ENCODE data around the gene SALL1. TPM values are rescaled to one million over a fixed set of nuclear protein-coding genes. Genes with fewer than 3 reads are reported as not detected.

The SALL1 gene
- total and polyA plus RNA-seq, 2 of the 4 experiments (the other 2 are of a cell fraction) = 0.90 to 5.2 TPM

- Histone ChIP-seq H2AFZ (replicated peaks; ENCODE audit: low read length, poor library complexity) (no peak overlapping the region), H4K91ac (ENCODE audit: insufficient read depth, low read depth, low read length) (no peak overlapping the region), H2BK20ac (ENCODE audit: low read depth, low read length) (no peak overlapping the region), H4K20me1 (ENCODE audit: insufficient read depth, low read length) (no peaks in the 10 kb centered on the region), H2BK5ac (ENCODE audit: low read depth, low read length, poor library complexity, severe bottlenecking) (no peak overlapping the region), H3K27me3 (ENCODE audit: control insufficient read depth, insufficient read depth, low read length) (peaks cover 38% of the 10 kb centered on the region), H3K9me1 (ENCODE audit: insufficient read depth, low read length) (no peaks in the 10 kb centered on the region), H3K79me1 (ENCODE audit: low read depth in 1 of 2, low read length in 2 of 2) (no peaks in the 10 kb centered on the region), H3K27ac (ENCODE audit: insufficient read depth, low read length) (no peak overlapping the region), H2BK15ac (ENCODE audit: low read depth, low read length) (no peak overlapping the region), H3K4me1 (ENCODE audit: control insufficient read depth, insufficient read depth, low read length) (no peaks in the 10 kb centered on the region), H3K36me3 (ENCODE audit: control insufficient read depth, insufficient read depth, low read length) (no peaks in the 10 kb centered on the region), H3K9ac (ENCODE audit: low read depth, low read length) (no peak overlapping the region), H3K9me3 (ENCODE audit: control insufficient read depth, insufficient read depth, low read length) (0 out of 2 replicates have a peak, but pooled peaks cover 2% of the 10 kb centered on the region), H2AK5ac (ENCODE audit: low read depth, low read length) (no peak overlapping the region), H3K18ac (ENCODE audit: low read depth, low read length) (no peak overlapping the region), H3K14ac (replicated peaks; ENCODE audit: low read depth, low read length) (no peak overlapping the region), H4K5ac (ENCODE audit: low read depth, low read length) (no peak overlapping the region), H3K4me3 (ENCODE audit: insufficient read depth, low read depth, low read length) (no peak overlapping the region), H3K4ac (ENCODE audit: low read depth, low read length) (no peak overlapping the region), H3K23ac (ENCODE audit: low read depth, low read length) (no peak overlapping the region), H2AK9ac (replicated peaks; ENCODE audit: low read depth, low read length, poor library complexity) (no peak overlapping the region), H2BK120ac (ENCODE audit: low read depth, low read length) (no peak overlapping the region), H4K8ac (ENCODE audit: low read depth in 2 of 2, low read length in 2 of 2) (no peak overlapping the region), H3K4me2 (ENCODE audit: low read depth, low read length) (no peak overlapping the region), H3K56ac (ENCODE audit: extremely low read depth, insufficient read depth, low read length) (no peak overlapping the region)
- no peak for TF ChIP-seq FOS (IDR thresholded peaks at IDR 0.05; ENCODE audit: low read depth, low read length)
- TF ChIP-seq, protein P1, sequence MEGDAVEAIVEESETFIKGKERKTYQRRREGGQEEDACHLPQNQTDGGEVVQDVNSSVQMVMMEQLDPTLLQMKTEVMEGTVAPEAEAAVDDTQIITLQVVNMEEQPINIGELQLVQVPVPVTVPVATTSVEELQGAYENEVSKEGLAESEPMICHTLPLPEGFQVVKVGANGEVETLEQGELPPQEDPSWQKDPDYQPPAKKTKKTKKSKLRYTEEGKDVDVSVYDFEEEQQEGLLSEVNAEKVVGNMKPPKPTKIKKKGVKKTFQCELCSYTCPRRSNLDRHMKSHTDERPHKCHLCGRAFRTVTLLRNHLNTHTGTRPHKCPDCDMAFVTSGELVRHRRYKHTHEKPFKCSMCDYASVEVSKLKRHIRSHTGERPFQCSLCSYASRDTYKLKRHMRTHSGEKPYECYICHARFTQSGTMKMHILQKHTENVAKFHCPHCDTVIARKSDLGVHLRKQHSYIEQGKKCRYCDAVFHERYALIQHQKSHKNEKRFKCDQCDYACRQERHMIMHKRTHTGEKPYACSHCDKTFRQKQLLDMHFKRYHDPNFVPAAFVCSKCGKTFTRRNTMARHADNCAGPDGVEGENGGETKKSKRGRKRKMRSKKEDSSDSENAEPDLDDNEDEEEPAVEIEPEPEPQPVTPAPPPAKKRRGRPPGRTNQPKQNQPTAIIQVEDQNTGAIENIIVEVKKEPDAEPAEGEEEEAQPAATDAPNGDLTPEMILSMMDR (conservative IDR thresholded peaks at IDR 0.05; ENCODE audit: low read depth, low read length) = no peak
- no peak for TF ChIP-seq POLR2A (IDR thresholded peaks at IDR 0.05; ENCODE audit: low read depth, low read length)
- TF ChIP-seq ELK1 (IDR thresholded peaks at IDR 0.05; ENCODE audit: borderline replicate concordance, low read depth, low read length) = no peak
- no peak for TF ChIP-seq BHLHE40 (IDR thresholded peaks at IDR 0.05; ENCODE audit: low read depth, low read length)
- TF ChIP-seq RAD21 (IDR thresholded peaks at IDR 0.05; ENCODE audit: low read length) = no peak
- TF ChIP-seq CHD1 (IDR thresholded peaks at IDR 0.05; ENCODE audit: low read depth, low read length) = no peak
- TF ChIP-seq, protein P2, sequence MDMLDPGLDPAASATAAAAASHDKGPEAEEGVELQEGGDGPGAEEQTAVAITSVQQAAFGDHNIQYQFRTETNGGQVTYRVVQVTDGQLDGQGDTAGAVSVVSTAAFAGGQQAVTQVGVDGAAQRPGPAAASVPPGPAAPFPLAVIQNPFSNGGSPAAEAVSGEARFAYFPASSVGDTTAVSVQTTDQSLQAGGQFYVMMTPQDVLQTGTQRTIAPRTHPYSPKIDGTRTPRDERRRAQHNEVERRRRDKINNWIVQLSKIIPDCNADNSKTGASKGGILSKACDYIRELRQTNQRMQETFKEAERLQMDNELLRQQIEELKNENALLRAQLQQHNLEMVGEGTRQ (IDR thresholded peaks at IDR 0.05; ENCODE audit: low read depth, low read length) = no peak
- TF ChIP-seq RFX5 (IDR thresholded peaks at IDR 0.05; ENCODE audit: low read depth, low read length) = no peak
- no peak for TF ChIP-seq MAFK (IDR thresholded peaks at IDR 0.05; ENCODE audit: low read depth, low read length)
- no peak for TF ChIP-seq NFE2L2 (IDR thresholded peaks at IDR 0.05; ENCODE audit: low read depth, low read length)
- no peak for TF ChIP-seq MXI1 (IDR thresholded peaks at IDR 0.05; ENCODE audit: borderline replicate concordance, low read depth, low read length)
- no peak for TF ChIP-seq SMC3 (IDR thresholded peaks at IDR 0.05; ENCODE audit: low read depth, low read length)
- TF ChIP-seq MAZ (IDR thresholded peaks at IDR 0.05; ENCODE audit: borderline replicate concordance, low read depth, low read length) = no peak
- TF ChIP-seq RCOR1 (IDR thresholded peaks at IDR 0.05; ENCODE audit: insufficient replicate concordance, low read length) = no peak
- no peak for TF ChIP-seq CEBPB (IDR thresholded peaks at IDR 0.05; ENCODE audit: low read depth, low read length)
- POLR2A ChIA-PET (ENCODE audit: unreplicated experiment) = no interaction called here
- no peak for ATAC-seq (ENCODE audit: low read depth)
- in situ Hi-C loops (cut with MboI; ENCODE audit: low sequenced_read_pairs) (loop anchor here (10.0 kb wide), 1 partner anchor 863 kb away; no protein-coding TSS in a partner anchor), dilution Hi-C loops (cut with HindIII; ENCODE audit: low sequenced_read_pairs, unreplicated experiment) (no loop called here), intact Hi-C loops (cut with micrococcal nuclease) (no loop called here)
- no peak for DNase-seq
- CTCF ChIA-PET = no interaction called here
- BruUV-seq (replicated peaks) = no TSS peak
- WGBS, 2 experiments (ENCODE audit: extremely low coverage in 2 of 2, insufficient read length in 1 of 2) = no CpG with 5 or more reads among the region's 7 CpGs
Observed at GRCh38 chr16:51121850-51122249, 29.2 kb downstream of the SALL1 start.
